ENCODE results near the gene LTC4S. TPM values are rescaled to one million over a fixed set of nuclear protein-coding genes. Genes with fewer than 3 reads are reported as not detected.

The LTC4S gene
- total RNA-seq, 4 donors from 2014 or later = 7.5 to 8.8 (median 8.2) TPM; not detected in 1

DNA sequence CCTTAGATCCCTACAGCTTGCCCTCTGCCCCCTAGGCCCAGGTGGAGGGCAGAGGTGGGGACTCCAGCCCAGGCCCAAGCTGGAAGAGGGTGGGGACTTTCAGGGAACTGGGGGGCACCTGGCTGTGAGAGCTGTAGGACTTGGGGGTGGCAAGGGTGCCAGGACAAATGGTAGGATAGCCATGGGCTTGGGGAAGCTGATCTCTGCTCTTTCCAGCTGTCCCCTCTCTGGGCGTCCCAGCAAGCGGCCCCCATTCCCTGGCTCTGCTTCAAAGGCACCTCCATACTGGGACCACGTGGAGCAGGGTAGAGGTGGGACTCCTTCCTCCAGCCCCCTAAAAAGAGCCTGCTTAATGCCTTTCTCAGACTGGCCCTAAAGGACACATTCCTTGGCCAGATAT lies 385 bp downstream of the LTC4S start:
- peak overlapping the region in 1 of 2 donors; percentile 81 for H3K4me3 ChIP-seq
- peak overlapping the region in 3 of 4 donors; percentile 65 to 90 (median 89) for H3K27ac ChIP-seq
- peaks cover 0 to 63% (median 22%) of the 10 kb centered on the region in 3 donors for H3K4me1 ChIP-seq
- no peaks in the 10 kb centered on the region for H3K27me3 ChIP-seq
- no peak for ATAC-seq
- WGBS, 2 donors (ENCODE audit: low coverage in 1 of 2) = 41% methylated on average over 3 of the region's 3 CpGs; no CpG with 5 or more reads in 1 of the 2 donors
- no peak for TF ChIP-seq POLR2AphosphoS5 (IDR thresholded peaks at IDR 0.05)
- H3K9me3 ChIP-seq = no peaks in the 10 kb centered on the region
- peaks cover 0 to 21% of the 10 kb centered on the region in 2 donors for H3K36me3 ChIP-seq

- Histone ChIP-seq H3K27me3 (no peaks in the 10 kb centered on the region), H3K4me1 (peaks cover 0 to 63% (median 22%) of the 10 kb centered on the region in 3 donors), H3K27ac (peak overlapping the region in 3 of 4 donors; percentile 65 to 90 (median 89)), H3K36me3 (peaks cover 0 to 25% of the 10 kb centered on the region in 2 donors), H3K9me3 (no peaks in the 10 kb centered on the region), H3K4me3 (peak overlapping the region in 1 of 2 donors; percentile 81)
- TF ChIP-seq, protein P1, sequence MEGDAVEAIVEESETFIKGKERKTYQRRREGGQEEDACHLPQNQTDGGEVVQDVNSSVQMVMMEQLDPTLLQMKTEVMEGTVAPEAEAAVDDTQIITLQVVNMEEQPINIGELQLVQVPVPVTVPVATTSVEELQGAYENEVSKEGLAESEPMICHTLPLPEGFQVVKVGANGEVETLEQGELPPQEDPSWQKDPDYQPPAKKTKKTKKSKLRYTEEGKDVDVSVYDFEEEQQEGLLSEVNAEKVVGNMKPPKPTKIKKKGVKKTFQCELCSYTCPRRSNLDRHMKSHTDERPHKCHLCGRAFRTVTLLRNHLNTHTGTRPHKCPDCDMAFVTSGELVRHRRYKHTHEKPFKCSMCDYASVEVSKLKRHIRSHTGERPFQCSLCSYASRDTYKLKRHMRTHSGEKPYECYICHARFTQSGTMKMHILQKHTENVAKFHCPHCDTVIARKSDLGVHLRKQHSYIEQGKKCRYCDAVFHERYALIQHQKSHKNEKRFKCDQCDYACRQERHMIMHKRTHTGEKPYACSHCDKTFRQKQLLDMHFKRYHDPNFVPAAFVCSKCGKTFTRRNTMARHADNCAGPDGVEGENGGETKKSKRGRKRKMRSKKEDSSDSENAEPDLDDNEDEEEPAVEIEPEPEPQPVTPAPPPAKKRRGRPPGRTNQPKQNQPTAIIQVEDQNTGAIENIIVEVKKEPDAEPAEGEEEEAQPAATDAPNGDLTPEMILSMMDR (IDR thresholded peaks at IDR 0.05) = no peak
- TF ChIP-seq EP300 (IDR thresholded peaks at IDR 0.05) (no peak), POLR2A (IDR thresholded peaks at IDR 0.05) (no peak), POLR2AphosphoS5 (IDR thresholded peaks at IDR 0.05) (no peak)
- ATAC-seq = no peak
- WGBS, 2 donors (ENCODE audit: low coverage in 1 of 2) = 89% methylated on average over 3 of the region's 3 CpGs; no CpG with 5 or more reads in 1 of the 2 donors
These were observed 789 bp downstream of the LTC4S start for GRCh38 chr5:179794575-179794974.

- WGBS, 2 donors (ENCODE audit: low coverage in 1 of 2) = 0% methylated on average over 11 of the region's 53 CpGs; no CpG with 5 or more reads in 1 of the 2 donors
- no peaks in the 10 kb centered on the region for H3K27me3 ChIP-seq
- peaks cover 0 to 32% of the 10 kb centered on the region in 2 donors for H3K36me3 ChIP-seq
- no peak for ATAC-seq
- H3K4me3 ChIP-seq = peak overlapping the region; percentile 42 to 81
- TF ChIP-seq POLR2AphosphoS5 (IDR thresholded peaks at IDR 0.05) (no peak), POLR2A (IDR thresholded peaks at IDR 0.05) (no peak), EP300 (IDR thresholded peaks at IDR 0.05) (no peak)
- TF ChIP-seq, protein P1 (IDR thresholded peaks at IDR 0.05) = no peak
- peak overlapping the region in 3 of 4 donors; percentile 80 to 90 (median 89) for H3K27ac ChIP-seq
- peaks cover 0 to 63% (median 22%) of the 10 kb centered on the region in 3 donors for H3K4me1 ChIP-seq
- H3K9me3 ChIP-seq = no peaks in the 10 kb centered on the region
These were observed 1.5 kb downstream of the LTC4S start for GRCh38 chr5:179795049-179795862.

DNA sequence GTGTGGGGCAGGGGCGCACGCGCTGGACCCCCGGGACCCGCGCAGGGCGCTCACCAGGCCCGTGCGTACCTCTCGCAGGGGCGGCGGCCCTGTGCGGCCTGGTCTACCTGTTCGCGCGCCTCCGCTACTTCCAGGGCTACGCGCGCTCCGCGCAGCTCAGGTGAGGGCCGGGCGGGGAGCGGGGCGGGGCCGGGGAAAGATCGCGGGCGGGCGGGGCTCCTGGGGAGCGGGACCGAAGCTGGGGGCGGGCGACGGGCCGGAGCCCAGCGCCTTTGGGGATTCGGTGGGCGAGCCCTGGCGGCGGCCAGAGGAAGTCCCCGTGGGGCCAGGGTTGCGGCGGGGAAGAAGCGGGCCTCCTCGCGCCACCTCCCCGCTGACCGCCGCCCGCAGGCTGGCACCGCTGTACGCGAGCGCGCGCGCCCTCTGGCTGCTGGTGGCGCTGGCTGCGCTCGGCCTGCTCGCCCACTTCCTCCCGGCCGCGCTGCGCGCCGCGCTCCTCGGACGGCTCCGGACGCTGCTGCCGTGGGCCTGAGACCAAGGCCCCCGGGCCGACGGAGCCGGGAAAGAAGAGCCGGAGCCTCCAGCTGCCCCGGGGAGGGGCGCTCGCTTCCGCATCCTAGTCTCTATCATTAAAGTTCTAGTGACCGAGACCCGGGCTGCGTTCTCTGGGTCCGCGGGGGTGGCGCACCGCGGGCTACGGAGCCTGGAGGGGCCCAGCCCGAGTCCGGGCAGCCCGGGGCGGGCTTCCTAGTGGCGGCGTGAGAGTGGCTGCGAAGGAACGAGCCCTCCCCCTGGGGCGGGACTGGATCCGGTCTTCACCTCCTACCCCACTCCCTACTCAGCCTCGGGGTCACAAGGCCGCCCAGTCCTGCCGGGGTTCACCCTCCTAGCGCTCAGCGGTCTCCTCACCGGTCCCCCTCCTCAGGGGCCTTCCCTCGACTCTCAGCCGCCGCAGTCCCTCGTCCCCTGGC lies 2.4 kb downstream of the LTC4S start:
- peak; percentile 84 for ATAC-seq
- WGBS, 2 donors (ENCODE audit: low coverage in 1 of 2) = 0% methylated on average over 2 of the region's 113 CpGs; no CpG with 5 or more reads in 1 of the 2 donors
- peaks cover 0 to 67% (median 22%) of the 10 kb centered on the region in 3 donors for H3K4me1 ChIP-seq

More for the DNA sequence above, 2.4 kb downstream of the LTC4S start:
- Histone ChIP-seq H3K9me3 (no peaks in the 10 kb centered on the region), H3K36me3 (peaks cover 0 to 41% of the 10 kb centered on the region in 2 donors), H3K4me3 (peak overlapping the region; percentile 42 to 81), H3K27me3 (no peaks in the 10 kb centered on the region), H3K27ac (peak overlapping the region; percentile 36 to 90 (median 84))
- peak; percentile 54 to 63 for TF ChIP-seq POLR2A (IDR thresholded peaks at IDR 0.05)
- TF ChIP-seq POLR2AphosphoS5 (IDR thresholded peaks at IDR 0.05) = no peak
- TF ChIP-seq, protein P1 (IDR thresholded peaks at IDR 0.05) = peak in 3 of 4 experiments; percentile 89 to 95 (median 93)
- no peak for TF ChIP-seq EP300 (IDR thresholded peaks at IDR 0.05)
